Suprapubic skin (tissue), 3 donors: Measurements from ENCODE around the gene EPHB1.

ENCODE experiments used
- CTCF ChIP-seq, 2 donors: fragments of 200-600 bp in 1 of 2; fragments of 450-650 bp in 1 of 2; sonication (generic) in 1 of 2; IDR thresholded peaks; one replicate each; pipeline ENCODE4 v1.5.1; 2016 to 2019; ENCODE audit warnings: antibody characterized with exemption in 2 of 2, mild to moderate bottlenecking in 1 of 2, moderate library complexity in 1 of 2
- POLR2A ChIP-seq, 2 donors: fragments of 450-650 bp; IDR thresholded peaks; one replicate each; pipeline ENCODE4 v1.6.1; 2017; ENCODE audit warnings: antibody characterized with exemption in 2 of 2, mild to moderate bottlenecking in 2 of 2, moderate library complexity in 2 of 2

DNA sequence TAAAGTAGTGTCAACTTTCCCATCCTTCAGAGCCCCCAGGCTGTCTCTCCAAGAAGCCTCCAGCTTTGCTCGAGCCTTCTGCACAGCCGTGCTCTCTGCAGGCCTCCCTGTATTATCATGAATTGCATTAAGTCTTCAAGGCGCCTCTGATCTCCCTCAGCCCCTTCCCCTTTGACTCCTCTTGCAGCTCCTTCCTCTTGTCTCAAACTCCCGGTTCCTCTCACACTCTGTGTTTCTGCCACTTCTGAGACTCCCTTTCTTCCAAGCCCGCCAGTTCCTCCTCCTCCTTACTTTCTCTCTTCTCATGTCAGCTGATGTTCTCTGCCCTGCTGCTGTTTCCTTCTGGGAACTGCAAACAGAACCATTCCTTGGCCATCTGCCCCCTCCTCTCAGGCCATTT lies 418.8 kb downstream of the EPHB1 start:
- TF ChIP-seq CTCF (IDR thresholded peaks at IDR 0.05): no peak
- no peak for TF ChIP-seq POLR2A (IDR thresholded peaks at IDR 0.05)
